ENCODE results near the gene GPC6.

DNA sequence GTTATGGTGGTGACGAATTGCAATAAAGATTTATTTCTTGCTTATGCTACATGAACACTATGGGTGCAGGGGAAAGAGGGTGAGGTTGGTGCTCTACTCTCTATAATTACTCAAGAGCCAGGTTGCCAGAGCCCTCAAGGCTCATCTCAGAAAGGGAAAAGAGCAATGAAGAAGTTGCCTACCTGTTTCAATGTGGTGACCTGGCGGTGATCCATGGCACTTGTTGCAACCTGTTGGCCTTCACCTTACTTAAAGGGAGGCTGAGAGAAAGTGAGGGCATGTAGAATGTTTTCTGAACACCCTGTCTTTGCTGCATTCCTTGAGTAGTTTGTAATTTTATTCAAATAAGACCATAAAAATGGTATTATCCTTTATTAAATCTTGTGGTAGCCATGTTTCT, 394.4 kb downstream of the GPC6 start:
- TF ChIP-seq, protein P1, sequence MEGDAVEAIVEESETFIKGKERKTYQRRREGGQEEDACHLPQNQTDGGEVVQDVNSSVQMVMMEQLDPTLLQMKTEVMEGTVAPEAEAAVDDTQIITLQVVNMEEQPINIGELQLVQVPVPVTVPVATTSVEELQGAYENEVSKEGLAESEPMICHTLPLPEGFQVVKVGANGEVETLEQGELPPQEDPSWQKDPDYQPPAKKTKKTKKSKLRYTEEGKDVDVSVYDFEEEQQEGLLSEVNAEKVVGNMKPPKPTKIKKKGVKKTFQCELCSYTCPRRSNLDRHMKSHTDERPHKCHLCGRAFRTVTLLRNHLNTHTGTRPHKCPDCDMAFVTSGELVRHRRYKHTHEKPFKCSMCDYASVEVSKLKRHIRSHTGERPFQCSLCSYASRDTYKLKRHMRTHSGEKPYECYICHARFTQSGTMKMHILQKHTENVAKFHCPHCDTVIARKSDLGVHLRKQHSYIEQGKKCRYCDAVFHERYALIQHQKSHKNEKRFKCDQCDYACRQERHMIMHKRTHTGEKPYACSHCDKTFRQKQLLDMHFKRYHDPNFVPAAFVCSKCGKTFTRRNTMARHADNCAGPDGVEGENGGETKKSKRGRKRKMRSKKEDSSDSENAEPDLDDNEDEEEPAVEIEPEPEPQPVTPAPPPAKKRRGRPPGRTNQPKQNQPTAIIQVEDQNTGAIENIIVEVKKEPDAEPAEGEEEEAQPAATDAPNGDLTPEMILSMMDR (IDR thresholded peaks at IDR 0.05; ENCODE audit: low read depth, low read length): no peak
- no peak for TF ChIP-seq EZH2phosphoT487 (IDR thresholded peaks at IDR 0.05; ENCODE audit: low read depth)
